GM18873 (cell line): ENCODE data around the gene MSL3.

Experiments
- ATAC-seq: cut with Tn5 transposase; IDR thresholded peaks from one replicate; pipeline ENCODE4 v1.9.1; 2021; ENCODE audit warnings: mild to moderate bottlenecking, moderate library complexity, moderate number of reproducible peaks; ENCODE audit not compliant: unreplicated experiment, low FRiP score

MSL3 gene, protein sequence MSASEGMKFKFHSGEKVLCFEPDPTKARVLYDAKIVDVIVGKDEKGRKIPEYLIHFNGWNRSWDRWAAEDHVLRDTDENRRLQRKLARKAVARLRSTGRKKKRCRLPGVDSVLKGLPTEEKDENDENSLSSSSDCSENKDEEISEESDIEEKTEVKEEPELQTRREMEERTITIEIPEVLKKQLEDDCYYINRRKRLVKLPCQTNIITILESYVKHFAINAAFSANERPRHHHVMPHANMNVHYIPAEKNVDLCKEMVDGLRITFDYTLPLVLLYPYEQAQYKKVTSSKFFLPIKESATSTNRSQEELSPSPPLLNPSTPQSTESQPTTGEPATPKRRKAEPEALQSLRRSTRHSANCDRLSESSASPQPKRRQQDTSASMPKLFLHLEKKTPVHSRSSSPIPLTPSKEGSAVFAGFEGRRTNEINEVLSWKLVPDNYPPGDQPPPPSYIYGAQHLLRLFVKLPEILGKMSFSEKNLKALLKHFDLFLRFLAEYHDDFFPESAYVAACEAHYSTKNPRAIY

DNA sequence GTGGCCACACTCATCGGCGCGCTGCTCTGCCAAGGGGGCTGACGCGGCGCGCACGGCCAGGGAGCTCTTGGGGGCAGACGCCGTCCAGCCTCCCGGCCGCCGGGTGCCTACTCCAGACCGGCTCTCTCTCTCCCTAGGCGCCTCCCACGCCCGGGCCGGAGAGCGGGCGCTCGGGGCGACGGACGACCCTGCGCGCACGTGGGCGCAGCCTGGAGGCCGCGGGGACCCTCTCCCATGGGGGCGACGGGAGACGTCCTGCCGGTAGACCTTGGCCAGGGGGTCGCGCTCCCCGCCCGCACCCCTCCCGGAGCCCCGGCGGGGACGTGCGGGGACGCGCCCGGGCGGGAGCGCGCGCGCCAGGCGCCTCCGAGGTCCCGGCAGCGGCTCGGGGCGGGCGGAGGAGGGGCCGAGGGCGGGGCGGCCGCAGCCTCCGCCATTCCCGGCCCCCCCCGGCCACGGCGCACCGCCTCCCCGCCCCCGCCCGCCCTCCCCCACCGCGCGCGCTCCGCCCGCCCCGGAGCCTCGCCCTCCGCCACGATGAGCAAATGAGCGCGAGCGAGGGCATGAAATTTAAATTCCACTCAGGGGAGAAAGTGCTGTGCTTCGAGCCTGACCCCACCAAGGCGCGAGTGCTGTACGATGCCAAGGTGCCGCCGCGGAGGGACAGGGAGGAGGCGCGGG lies at the start of gene MSL3:
TSS of gene MSL3 (plus strand) at position 519 of the 681 bp plus-strand sequence. CDS start at position 546, 27 bp downstream.
- peak; percentile 14 for ATAC-seq

DNA sequence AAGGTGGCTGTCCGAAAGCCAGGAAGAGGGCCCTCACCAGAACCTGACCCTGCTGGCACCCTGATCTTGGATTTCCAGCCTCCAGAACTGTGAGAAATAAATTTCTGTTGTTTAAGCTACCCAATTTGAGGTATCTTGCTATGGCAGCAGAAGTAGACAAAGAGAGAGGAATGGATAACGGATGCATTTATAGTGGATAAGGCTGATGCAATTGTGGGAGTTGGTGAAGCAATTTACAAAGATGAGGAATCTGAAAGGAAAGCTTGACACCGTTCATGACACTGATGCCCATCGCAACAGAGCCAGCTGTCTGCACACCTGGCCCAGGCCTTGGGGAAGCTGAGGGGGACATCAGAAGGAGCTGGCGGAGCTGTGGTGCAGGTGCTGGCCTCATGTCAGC lies 35.7 kb upstream of the MSL3 start:
- ATAC-seq: no peak

DNA sequence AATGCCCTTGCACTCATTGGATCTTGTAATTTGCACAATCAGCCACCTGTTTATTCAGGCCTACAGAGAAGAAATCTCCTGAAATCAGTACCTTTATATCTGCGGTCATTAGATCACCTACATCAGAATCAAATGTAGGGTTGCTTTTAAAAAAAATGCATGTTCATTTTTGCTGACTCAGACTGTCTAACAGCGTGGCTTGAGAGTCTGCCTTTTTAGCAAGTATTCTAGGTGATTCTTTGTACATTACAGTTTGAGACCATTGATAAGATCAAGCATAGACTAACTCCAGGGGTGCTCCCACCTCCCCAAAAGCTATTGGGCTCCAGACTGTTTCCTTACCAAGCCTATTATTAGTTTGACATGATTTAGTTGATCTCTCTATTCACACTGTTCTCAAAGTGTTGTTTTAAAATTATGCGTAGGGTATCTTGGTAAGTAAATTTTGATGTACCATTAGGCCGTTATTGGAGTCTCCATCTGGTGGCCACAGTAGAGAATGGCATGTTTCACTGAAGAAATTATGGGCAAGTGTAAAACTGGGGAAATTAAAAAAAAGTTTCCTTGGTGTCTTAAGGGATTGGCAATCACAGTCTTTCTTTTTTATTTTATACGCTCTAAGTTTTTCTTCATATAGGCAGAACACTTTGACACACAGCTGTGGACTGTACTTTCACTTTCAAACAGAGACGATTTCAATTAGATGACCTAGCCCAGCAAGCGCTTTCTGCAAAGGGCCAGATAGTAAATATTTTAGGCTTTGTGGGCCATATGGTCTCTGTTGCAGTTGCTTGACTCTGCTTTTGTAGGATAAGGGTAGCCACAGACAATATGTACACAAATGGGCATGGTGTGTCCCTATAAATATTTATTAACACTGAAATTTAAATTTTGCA lies 33.7 kb upstream of the MSL3 start:
- ATAC-seq: no peak

DNA sequence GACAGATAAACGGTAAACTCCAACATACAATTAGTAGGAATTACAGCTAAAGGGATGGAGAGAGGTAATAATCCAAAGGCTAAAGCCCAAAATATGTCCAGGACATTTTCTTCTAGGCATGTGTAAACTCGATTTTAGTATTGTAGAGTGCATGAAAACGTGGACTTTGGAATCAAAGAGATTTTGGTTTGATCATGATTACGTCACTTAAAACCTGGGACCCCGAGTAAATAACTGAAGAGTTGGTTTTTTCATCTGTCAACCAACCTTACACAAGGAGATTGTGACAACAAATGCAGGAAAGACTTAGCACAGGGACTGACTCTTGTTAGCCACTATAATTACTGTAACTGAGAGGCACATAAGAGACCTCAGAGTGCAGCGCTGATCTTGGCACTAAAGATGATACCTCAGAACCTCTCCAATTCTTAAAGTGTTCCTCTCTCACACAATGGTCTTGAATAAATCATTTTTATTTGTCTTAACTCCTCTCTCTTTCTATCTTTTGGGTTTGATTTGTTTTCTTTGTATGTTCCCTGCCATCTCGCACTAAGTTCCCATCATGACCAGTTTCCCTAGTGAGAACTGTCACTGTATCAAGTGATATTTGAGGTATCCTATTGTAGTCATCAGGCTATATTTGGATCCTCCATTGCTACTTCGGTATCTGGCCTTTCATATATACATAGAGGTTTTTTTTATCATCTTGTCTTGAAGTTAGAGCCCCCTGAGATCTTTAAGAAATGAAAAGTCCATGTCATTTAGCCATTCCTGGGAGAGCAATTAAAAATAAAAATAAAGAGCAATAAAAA lies 32.2 kb upstream of the MSL3 start:
- ATAC-seq: no peak

DNA sequence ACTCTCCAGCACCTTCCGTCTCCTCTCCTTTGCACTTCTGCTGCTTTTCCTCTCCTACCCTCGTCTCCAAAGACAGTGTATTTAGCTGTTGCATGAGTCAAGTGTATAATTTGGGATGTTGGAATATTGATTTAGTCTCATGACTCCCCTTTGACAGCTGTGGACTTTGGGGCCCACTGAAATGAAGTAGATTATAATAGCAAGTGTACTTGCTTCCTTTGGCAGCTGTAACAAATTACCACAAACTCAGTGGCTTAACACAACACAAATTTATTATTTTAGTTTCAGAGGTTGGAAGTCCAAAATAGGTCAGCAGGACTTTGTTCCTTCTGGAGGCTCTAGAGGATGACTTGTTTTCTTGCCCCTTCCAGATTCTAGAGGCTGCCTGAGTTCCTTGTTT lies 29.5 kb upstream of the MSL3 start:
- ATAC-seq: no peak

DNA sequence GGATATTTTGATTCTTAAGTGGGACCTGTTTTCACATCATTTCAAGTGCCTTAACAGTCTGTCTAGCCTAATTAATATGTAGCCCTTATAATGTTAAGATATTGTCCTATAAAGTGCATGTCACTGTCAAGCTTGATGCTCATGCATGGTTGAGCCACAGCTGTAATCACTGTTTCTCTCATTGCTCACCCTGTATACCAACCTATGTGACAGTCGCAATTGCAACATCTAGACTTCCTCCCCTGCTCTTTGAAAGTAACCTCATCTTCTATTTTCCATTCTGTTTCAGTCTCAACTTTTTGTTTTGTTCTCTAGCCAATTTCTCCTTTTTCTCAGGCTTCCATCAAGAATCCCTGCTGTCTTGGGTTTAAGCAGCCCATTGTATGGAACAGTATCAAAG lies 24.4 kb upstream of the MSL3 start:
- peak; percentile 64 for ATAC-seq

DNA sequence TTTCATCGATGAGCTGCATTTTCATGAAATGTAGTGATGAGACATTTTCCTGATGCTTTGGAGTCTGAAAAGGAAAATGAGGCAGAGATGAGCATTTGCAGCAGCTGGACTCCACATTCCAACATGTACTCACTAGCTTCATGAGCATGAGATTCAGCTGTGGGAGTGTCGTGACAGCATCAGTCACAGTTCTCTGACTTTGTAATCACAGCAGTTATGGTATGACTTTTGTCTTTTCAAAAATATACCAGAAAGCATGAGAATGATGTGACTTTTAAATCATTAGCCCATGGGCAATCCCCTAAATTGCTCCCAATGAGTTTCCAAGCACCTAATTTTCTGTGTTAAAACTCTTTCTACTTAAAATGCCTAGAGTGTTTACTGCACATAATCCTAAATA lies 18.3 kb upstream of the MSL3 start:
- peak; percentile 54 for ATAC-seq

DNA sequence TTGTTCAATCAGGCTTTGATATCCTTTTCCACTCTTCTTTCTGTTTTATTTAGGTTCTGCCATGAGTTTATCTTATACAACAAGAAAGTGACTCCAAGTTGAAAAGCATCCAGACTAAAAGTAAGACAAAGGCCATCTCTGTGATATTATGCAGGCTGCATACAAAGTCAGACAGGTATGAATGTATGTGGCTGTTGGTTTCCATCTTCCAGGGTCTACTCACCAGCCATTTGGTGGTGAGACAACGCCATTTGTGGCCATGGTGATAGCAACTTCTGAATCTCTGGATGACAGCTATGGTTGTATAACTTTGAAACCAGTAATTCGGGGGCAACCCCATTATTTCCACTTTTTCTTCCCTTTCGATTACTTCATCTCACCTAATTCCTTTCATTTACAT lies 17.2 kb upstream of the MSL3 start:
- ATAC-seq: no peak

DNA sequence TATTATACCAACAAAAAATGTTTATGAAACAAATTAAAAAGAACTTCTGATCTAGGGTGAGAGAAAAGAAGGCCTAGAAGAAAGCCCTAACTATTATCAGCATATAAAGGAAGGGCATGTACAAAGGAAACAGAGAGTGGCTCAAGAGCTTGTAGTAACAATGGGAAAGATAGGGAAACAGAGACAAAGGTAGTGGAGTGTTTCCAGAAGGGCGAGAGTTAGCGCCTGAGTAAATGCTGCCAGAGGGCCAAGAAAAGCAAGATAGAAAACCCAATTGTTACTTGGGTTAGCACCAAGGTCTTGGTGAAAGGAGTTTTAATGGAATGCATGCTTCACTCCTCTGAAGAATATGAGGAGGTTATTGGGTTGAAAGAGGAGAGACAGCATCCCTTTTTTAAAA lies 16.5 kb upstream of the MSL3 start:
- no peak for ATAC-seq

DNA sequence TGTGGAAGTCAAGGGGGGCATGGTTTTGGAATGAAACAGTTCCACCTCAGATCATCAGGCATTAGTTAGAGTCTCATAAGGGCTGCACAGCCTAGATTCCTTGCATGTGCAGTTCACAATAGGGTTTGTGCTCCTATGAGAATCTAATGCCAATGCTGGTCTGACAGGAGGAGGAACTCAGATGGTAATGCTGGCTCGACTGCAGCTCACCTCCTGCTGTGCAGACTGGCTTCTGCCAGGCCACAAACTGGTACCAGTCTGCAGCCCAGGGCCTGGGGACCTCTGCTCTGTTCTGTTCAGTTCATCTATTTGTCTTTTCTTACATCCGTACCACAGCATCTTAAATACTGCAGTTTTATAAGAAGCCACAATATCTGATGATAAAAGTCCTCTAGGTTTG lies 12.2 kb upstream of the MSL3 start:
- no peak for ATAC-seq

DNA sequence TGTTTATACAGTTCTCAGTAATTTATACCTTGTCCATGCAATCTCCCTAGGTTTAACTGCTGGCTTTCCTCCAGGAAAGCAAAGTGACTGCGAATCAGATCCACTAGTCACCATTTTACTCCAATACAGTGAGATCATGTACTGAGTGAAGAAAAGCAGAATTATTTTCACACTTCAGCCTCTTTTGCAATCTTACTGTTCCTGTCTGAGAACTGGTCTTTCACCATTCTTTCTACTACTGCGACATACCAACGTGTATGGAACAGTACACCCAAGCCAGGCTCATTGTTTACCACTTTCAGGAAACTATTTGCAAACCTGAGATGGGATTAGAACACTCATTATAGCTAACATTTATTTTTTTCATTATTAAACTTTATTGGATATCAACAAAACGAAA lies 8.0 kb upstream of the MSL3 start:
- no peak for ATAC-seq

DNA sequence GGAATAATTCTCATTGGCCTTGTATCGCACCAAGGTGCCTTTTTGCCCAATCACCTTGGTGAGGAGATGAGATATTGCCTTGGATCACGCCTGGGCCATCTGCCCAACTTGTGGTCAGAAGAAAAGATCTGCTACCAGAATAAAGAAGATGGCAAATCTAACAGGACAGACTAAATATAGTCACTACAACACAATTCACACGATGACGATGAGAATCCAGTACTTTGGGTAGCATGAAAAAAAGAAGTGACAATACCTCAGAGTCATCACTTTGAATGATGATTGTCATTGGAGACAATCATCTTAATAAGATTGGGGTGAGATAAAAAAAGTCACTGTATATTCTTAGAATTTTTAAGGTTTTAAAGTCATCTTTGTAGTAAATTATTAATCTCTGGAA lies 7.3 kb upstream of the MSL3 start:
- no peak for ATAC-seq

DNA sequence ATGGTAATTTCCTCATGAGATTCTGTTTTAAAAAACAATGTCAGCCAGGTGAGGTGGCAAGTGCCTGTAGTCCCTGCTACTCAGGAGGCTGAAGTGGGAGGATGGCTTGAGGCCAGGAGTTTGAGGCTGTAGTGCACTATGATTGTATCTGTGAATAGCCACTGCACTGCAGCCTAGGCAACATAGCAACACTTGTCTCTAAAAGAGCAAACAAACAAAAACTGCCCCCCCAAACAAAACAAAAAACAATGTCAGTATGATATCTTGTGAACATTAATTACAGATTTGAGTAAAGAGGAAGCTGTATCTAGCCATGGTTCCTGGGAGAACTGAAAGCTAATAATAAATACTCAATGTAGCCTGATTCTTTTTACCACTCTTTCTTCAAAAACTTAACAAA lies 6.8 kb upstream of the MSL3 start:
- no peak for ATAC-seq

DNA sequence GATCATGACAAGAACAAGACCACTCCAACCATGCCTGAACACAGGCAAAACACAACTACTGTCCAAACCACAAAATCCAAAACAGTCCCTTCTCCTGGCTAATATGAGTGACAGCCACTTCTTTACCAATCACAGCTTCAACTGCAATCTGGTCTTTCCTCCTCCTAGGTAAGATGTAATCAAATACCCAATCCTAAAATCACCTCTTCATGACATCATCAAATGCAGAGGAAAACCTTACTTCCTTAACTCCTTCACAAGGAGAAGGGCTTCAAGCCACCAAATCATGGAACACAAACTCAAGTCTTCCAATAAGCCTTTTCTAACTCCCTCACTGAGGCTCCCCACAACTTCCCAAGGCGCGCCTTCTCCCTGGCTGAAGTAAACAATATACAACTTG lies 4.4 kb upstream of the MSL3 start:
- no peak for ATAC-seq

DNA sequence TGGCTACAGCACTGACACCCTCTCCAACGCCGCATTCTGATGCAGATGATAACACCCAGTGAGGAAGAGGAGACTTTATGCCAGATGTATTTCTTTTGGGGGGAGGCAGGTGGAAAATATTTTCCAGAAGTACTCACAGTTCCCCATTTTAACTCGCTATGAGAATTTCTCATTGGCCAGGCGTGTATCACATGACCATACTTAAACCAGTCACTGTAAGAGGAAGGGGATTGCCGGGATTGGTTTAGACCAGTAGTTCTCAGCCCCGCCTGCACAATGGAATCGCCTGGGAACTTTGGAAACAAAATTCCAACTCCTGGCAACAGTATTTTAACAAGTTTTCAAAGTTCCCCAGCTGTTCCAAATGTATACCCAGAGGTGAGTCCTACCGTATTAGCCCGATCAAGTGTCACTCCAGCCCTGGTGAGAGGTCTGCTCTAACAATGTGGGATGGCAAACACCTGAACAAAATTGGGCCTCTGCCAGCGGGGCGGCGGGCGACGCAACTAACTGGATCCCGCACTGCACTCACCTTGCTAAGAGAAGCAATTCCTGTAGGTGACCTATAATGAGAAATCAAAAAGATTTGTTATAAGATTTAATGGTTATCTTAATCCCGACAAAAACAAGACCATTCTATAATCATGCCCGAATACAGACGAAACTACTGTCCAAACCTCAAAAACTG lies 2.9 kb upstream of the MSL3 start:
- ATAC-seq: no peak

DNA sequence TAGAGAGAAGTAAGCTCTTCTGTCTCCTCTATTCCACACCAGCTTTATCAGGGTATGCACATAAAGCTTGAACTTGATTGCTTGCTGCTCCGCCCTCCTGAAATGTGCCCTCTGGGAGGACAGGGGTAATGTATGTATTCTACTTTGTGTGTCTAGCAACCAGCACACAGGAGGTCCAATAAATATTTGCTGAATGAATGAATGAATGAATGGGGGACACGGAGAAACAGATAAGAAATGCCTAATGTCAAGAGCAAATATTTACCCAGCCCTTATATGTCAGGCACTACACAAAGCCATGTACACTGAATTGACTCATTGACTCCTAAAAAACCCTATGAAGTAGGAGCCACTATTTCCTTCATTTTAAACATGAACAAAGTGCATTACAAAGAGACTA lies 2.3 kb upstream of the MSL3 start:
- no peak for ATAC-seq

DNA sequence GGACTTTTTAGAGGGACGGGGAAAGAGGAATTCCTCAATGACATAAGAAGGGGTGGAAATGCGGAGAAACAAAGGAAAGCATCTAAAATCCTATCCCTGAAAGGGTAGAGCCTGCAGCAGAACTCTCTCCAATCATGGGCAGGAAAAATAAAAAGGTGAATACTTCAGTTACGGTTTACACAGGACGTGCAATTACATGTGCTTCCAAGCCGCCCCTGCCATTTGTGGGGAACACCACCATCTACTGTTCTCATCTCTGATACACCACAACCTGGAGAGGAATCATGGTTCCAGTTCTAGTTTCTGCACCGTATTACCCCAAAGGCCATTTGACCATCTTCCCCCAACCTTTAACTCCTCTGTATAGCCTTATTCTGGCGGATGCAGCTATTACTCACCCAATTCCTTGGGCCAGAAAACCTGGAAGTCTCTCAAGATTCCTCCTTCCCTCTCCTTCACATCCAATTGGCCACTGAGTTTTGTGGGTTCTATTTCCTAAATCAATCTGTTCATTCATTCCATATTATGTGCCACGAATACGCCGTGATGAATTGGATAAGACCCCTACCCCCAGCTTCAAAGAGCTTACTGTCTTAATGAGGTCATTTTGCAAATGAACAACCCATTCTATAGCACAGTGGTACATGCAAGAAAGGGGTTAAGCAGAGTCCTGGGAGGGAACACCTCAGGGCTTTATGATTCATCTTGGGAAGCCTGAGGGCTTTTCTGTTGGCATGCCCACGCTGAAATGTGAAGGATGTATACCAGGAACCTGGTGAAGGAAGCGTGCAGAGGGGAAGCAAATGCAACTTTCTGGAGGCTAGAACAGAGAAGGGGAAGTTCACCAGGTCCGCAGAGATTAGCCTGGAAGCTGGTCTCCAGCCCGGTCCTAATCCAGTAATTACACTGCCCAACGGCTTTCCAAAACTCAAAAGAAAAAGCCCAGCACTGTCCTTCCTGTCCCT lies 1.4 kb upstream of the MSL3 start:
- ATAC-seq: no peak

DNA sequence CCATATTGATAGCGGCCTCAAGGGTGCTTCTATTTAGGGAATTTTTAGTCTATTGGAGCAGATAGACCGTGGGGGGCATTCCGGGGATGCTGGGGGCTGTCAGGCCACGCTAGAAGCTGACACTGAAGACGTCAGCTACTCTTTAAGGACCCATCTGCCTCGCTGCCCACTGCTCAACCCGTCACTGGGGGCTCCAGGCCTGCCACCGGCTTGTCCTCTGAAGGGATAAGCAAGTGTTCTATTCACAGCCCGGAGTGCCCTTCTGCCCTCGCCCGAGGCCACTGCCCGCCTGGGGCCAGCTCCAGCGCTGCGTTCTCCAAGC lies 679 bp upstream of the MSL3 start:
- no peak for ATAC-seq
